ENCODE data around the gene BOC.

BOC gene

GRCh38 chr3:113226491-113226890 lies 15.1 kb downstream of the BOC start:
- H3K4me3 ChIP-seq (ENCODE audit: low read depth, low read length): no peak overlapping the region
- TF ChIP-seq CTCF (IDR thresholded peaks at IDR 0.05; ENCODE audit: low read depth, low read length): no peak

- no peak for TF ChIP-seq CTCF (IDR thresholded peaks at IDR 0.05; ENCODE audit: low read depth, low read length)
- no peak overlapping the region for H3K4me3 ChIP-seq (ENCODE audit: low read depth, low read length)
Observed at GRCh38 chr3:113227146-113227545, 15.8 kb downstream of the BOC start.

- TF ChIP-seq CTCF (IDR thresholded peaks at IDR 0.05; ENCODE audit: low read depth, low read length): no peak
- no peak overlapping the region for H3K4me3 ChIP-seq (ENCODE audit: low read depth, low read length)
Observed at GRCh38 chr3:113228498-113229286, 17.3 kb downstream of the BOC start.

GRCh38 chr3:113231391-113231790 lies 20.0 kb downstream of the BOC start:
- no peak overlapping the region for H3K4me3 ChIP-seq (ENCODE audit: low read depth, low read length)
- TF ChIP-seq CTCF (IDR thresholded peaks at IDR 0.05; ENCODE audit: low read depth, low read length): no peak

- no peak for TF ChIP-seq CTCF (IDR thresholded peaks at IDR 0.05; ENCODE audit: low read depth, low read length)
- H3K4me3 ChIP-seq (ENCODE audit: low read depth, low read length): no peak overlapping the region
Observed at GRCh38 chr3:113231827-113232253, 20.5 kb downstream of the BOC start.

- no peak overlapping the region for H3K4me3 ChIP-seq (ENCODE audit: low read depth, low read length)
- TF ChIP-seq CTCF (IDR thresholded peaks at IDR 0.05; ENCODE audit: low read depth, low read length): no peak
Observed at GRCh38 chr3:113232342-113232741, 21.0 kb downstream of the BOC start.

- no peak overlapping the region for H3K4me3 ChIP-seq (ENCODE audit: low read depth, low read length)
- TF ChIP-seq CTCF (IDR thresholded peaks at IDR 0.05; ENCODE audit: low read depth, low read length): no peak
Observed at GRCh38 chr3:113233497-113233896, 22.1 kb downstream of the BOC start.

Data from WI38 (cell line).